Inferior parietal cortex (tissue), 1 donor: ENCODE results near the gene GABRB1.

ENCODE experiments used
- DNase-seq: peaks from one replicate; pipeline ENCODE4 v3.0.0-alpha.2; 2016; ENCODE audit errors: extremely low spot score

Gene GABRB1

DNA sequence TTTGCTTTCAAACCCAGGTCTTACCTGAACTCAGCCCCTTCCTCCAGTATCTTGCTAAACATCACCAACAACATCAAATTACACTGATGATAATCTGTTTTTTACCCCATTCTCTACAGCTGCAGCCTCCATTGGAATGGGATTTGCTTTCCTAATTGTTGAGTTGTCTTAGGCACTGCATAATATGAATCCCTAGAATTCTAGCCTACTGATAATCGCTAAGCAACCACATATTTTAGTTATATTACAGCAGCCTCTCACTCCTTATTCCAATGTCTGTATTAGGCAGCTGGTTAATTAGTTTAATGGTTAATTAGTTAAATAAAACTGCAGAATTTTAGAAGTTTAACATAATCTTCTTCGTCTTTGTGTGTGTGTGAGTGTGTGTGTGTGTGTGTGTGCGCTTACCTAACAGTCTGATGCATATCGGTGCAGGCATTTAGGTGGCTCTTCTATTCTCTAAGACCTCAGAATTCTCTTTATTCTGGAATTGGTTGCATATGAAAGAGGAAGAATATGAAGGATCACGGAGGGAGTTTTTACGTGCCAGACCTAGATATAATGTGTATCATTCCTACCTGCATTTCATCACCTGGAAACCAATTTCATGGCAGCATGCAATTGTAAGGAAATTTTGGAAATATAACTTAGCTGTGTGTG, 437.5 kb downstream of the GABRB1 start:
- DNase-seq: no peak

DNA sequence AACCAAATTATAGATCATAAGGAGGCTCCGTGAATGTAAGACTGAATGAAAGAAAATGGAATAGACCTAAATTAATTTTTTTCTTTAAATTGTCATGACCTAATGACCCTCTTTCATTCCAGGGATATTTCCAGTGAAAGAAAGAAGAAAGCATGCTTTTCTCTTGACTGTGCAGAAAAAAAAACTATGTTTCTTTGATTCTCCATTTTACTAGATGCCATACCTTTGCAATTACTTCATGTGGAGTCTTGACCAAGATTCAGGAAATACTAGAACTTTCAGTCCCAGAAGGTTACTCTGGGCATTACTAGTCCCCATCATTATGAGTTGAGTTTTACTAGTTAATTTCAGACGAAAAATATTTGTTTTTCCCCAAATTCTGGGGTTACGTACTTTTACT, 438.6 kb downstream of the GABRB1 start:
- no peak for DNase-seq

DNA sequence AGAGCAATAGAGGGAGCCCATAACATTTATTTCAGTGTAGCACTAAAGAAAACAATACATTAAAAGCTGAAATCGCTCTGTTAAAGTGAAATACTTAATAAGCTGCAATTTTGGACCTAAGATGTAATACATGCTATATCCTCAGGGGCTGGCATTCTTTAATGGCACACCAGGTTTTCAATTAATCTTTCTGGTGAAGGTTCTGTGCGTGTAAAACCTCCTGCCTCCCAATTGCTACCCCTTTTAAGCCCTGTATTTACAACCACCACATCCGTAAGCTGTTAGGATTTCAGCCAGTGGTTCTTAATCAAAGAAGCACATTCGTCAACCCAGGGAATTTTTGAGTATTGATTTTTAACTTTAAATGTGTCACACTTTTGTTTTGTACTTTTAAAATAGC, 439.7 kb downstream of the GABRB1 start:
- no peak for DNase-seq

DNA sequence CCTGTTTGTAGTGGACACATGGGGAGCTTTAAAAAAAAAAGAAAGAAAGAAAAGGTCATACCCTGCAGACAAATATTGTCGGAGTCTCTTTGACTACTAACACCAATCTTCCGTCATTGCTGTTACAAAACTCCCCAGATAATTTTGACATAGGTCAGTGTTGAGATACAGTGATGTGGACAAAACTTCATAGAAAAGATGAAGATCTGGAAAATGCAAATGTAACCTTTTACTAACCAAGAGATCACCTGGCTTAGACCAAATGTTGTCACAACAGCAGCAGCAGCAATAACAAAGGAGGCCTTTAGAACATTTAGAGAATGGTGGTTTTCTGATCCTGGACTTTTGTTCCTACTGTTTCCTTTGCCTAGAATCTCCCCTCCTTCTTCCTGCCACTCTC, 440.2 kb downstream of the GABRB1 start:
- no peak for DNase-seq

DNA sequence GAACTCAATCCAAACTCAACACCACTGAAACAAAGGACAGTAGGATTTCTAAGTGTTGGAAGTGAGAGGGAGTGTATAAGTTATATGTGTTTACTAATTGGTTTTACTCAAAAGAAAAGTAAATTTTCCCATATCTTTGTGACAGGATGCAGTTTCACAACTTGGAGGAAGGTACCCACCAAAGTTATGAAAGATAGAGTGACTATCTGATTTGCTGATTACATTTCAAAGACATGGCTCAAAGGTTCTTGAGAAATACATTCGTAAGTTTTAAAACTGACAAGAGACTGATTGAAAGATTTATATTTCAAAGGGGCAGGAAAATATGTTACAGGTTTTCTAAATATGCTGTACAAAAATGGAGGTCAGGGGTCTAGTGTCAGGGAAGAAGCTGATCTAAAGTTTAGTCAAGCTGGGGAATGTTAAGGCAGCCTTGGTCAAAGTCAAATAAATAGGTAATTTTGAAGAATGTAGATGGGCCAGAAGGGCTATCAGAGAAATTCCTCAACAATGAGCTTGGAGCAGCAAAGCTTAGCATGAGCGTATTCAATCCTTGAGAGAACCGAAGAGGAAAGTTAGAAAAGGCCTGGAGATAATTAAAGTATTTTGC, 441.9 kb downstream of the GABRB1 start:
- no peak for DNase-seq

DNA sequence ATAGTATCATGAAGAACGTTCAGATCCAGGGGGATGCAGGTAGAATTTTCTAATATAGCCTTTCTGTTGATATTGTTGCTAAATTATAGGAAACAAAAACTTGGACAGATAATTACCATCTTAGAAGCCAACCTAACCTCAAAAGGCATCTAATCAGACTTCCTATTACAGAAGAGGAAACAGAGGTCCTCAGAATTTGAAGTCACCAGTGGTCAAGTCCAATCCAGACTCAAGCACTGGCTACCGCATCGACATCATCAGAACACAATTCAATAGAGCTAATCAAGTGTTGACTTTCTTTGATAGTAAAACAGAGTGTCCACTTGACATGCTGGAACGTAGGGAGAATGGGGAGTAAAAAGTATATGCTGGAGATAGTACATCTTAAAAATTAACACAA, 443.4 kb downstream of the GABRB1 start:
- no peak for DNase-seq

DNA sequence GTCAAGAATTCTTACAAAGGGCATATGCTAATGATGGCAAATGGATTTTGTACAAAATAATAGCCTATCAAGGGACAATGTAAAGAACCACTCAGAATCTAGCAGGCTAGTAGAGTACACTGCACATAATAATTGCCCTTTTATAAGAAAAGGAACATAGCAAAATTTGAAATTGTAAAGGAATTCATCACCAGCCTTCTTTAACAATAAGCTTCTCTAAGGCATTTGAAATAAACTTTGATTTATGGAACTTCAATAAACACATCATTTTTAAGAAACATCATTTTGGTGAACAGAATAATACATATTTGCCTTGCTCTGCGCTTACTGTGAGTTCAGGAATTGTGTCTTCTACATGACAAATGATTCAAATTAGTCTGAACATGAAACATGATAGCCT, 444.0 kb downstream of the GABRB1 start:
- DNase-seq: no peak
